Right renal cortex interstitium (tissue), 3 donors: ENCODE measurements around the gene SRMS. TPM values are rescaled to one million over a fixed set of nuclear protein-coding genes. Genes with fewer than 3 reads are reported as not detected.
A peak's percentile ranks its signal among the peaks of the same experiment; 100 is the strongest.
"Not testable (repeated sequence)": the region's sequence is repeated elsewhere in the genome, so short reads cannot be mapped to it uniquely, and the experiment has no call there.

ENCODE experiments used
- DNase-seq, 3 donors: peaks; one replicate each; pipeline ENCODE4 v3.0.0-alpha.2; 2013; ENCODE audit warnings: low read depth in 3 of 3, low spot score in 2 of 3
- polyA plus RNA-seq, 3 donors: library from polyadenylated mRNA; unstranded; fragments of 120-200 nt; gene quantifications; one replicate each; pipeline ENCODE4 v1.2.1, GENCODE V29; 2013; ENCODE audit not compliant: insufficient read length in 3 of 3

Gene SRMS
- polyA plus RNA-seq, 3 donors: 0.08 to 0.21 (median 0.08) TPM

DNA sequence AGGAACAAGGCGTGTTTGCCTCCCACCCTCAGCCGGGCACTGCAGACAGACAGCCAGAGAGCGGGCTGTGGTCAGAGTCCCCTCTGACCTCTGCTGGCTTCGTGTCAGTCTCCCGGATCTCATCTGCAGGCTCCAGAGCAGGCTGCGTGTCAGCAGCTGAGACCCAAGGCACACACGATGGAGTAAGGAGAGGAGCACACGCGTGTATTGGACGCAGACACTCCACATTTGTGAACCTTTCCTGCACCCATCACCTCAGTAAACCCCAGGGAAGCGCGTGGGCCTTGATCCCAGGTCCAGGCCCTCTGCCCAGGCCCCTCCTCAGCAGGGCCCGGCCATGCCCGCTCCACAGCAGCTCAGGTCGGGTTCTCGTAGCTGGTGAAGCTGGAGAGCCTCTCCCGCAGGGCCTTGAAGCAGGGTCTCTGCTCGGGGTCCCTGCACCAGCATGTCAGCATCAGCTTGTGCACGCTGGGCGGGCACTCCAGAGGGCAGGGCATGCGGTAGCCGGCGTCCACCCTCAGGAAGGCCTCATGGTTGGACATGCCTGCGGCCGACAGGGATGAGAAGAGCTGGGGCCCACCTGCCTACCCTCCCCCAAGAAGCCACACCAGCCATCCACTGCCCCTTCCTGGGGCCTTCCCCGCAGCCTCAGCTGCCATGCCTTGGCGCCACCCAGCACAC lies 18.2 kb downstream of the SRMS start:
- no peak for DNase-seq

DNA sequence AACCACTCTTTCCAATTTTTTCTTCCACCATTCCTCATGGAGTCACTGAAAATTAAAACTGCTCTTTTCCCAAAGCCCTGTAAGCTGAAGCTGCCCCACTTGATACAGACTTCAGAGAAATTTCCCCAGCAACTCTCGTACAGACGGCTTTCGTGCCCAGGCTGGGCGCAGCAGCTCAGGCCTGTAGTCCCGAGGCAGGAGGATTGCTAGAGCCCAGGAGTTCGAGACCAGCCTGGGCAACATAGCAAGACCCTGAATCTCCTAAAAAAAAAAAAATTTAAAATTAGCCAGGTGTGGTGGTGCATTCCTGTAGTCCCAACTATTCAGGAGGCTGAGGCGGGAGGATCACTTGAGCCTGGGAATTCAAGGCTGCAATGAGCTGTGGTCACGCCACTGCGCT lies 20.4 kb downstream of the SRMS start:
- no peak for DNase-seq

DNA sequence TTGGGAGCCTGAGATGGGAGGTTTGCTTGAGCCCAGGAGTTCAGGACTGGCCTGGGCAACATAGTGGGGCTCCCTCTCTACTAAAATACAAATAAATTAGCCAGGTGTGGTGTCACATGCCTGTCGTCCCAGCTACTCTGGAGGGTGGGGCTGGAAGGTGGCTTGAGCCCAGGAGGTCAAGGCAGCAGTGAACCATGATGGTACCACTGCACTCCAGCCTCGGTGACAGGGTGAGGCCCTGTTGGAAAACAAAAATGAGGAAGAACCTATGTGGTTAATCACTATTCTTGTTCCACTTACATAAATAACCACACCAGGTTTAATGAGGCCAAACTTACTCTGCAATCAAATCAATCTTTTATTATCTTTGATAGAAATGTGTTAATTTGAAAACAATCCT lies 21.6 kb downstream of the SRMS start:
- DNase-seq: no peak

DNA sequence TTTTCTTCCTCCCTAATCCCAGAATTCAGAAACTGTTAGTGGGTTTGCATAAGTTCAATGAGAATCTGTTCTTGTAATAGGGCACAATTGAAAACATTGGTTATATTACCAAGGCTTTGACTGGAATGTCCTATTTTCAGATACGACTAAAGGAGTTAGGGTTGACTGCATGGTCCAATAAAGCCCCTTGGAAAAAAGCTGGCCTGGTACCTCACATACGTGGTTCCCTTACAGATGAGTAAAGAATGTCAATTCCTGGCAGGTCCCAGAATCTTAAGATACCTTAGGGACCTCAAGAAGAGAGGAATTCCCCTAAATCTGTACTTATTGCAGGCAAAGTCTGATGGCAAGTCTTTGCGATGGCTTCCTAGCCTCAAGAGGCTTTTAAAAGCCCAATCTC lies 22.4 kb downstream of the SRMS start:
- DNase-seq: no peak

DNA sequence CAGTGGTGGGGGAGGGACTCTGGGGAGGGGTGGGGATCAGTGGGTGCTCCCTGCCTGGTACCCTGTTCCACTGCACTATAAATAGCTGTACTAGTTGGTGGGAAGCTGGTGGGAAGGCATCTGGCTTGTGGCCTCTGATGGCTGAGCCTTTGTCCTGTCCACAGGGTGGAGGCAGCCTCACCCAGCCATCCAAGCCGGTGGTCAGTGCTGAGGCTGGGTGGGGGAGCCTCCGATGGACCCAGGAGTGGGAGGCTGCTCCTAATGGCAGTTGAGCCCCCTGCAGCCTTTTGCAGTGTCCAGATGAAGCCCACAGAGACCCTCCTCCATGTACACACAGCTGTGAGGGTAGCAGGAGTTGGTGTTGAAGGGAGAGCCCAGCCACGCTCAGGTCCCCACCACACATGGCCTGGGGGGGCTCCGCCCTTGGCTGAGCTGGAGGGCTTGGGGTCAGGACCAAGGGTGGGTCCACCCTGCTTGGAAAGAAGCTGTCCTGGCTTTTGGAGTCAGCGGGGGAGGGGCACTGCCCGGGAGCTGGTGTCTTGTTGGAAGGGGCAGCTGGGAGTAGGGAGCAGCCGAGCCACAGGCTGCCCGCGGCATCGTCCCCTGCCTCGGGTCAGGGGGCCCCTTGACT lies 24.5 kb downstream of the SRMS start:
- DNase-seq: no peak

DNA sequence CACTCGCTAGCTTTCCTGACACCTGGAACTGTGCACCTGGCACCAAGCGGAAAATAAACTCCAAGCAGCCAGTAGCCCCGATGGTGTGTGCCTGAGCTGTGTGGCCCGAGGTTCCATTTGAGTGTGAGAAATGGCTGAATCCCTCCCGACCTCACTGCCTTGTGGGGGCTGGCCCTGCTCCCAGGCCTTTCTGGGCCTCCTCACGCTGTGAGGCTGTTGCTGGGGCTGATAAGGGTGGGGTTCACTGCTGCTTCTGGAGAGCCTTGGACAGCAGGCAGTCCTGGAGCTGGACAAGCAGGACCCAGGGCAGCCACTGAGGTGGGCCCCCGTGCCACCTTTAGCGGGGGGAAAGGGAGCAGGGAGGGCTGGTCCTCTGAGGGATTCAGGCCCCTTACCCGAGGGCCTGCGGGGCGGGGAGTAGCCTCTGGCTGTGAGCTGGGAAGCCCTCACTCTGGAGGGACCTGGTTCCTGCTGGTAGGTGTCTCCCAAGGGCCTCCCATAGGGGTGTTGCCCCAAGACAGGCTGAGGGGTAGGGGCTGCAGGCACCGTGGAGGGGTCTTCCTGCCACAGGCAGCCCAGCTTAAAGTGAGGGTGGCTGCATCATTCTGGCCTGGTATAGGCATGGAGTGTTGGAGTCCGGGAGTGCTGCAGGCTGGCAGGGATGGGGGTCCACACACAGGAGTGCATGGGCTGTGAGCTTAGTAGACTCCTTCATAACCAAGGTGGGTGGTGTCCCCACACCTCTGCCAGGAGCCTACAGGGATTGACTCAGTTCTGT lies 25.3 kb downstream of the SRMS start:
- no peak for DNase-seq

DNA sequence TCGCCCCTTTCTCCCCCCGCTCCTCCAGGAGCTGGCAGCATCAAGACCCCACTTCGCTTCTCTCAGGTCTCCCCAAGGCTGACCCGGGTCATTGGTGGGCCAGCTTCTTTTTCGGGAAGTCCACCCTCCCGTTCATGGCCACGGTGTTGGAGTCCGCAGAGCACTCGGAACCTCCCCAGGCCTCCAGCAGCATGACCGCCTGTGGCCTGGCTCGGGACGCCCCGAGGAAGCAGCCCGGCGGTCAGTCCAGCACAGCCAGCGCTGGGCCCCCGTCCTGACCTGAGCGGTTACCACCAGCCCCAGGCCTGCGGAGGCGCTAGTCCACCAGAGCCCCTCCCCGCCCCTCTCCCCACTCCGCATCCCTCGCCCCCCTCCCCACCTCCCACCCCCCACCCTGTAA lies 25.9 kb downstream of the SRMS start:
- no peak for DNase-seq

DNA sequence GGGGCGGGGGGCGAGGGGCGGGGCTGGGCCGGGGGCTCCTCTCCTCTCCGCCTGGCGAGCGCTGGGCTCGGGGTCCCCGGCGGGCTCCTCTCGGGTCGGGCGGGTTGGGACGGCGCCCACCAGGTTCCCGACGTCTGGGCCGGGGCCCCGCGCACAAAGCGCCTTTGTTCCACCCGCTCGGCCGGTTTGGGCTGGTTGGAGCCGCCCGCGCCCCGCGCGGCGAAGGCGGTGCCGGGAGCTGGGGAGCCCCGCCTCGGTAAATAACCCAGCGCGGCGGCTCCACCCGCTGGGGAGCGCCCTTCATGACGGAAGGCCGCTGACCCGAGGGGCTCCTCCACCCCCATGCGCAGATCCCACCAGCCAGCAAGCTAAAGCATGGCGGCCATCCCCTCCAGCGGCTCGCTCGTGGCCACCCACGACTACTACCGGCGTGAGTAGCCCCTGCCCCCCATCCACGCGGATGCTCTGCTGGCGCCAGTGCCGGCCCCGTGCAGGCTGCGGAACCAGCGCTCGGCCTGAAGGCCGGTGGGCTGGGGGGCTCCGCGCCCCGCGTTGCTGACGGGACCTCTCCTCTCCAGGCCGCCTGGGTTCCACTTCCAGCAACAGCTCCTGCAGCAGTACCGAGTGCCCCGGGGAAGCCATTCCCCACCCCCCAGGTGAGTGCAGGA lies 26.5 kb downstream of the SRMS start:
- no peak for DNase-seq

DNA sequence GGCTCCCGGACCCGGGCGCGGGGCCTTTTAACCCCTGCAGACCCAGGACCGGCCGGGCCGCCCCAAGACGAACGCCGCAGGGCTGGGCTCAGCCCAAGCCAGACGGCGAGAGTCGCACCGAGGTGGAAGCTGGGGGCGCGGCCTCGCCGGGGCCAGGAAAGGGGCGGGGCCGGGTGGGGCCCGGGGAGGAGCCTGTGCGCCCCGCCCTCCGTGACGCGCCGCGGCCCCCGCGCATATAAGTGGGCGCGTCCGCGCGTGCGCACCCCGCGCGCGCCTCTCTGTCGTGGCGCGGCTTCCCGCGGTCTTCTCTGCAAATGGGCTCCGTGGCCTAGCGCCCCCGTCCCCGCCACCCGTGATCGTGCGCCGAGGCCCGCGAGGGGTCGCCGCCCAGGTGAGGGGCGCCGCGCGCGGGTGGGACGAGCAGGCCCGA lies 27.0 kb downstream of the SRMS start, which contains the start of gene PPDPF:
Gene PPDPF (plus strand): TSS at position 262 of the 430 bp plus-strand sequence. CDS start 544 bp downstream, outside the sequence.
- peak in 2 of 3 donors; percentile 69 to 71 for DNase-seq

DNA sequence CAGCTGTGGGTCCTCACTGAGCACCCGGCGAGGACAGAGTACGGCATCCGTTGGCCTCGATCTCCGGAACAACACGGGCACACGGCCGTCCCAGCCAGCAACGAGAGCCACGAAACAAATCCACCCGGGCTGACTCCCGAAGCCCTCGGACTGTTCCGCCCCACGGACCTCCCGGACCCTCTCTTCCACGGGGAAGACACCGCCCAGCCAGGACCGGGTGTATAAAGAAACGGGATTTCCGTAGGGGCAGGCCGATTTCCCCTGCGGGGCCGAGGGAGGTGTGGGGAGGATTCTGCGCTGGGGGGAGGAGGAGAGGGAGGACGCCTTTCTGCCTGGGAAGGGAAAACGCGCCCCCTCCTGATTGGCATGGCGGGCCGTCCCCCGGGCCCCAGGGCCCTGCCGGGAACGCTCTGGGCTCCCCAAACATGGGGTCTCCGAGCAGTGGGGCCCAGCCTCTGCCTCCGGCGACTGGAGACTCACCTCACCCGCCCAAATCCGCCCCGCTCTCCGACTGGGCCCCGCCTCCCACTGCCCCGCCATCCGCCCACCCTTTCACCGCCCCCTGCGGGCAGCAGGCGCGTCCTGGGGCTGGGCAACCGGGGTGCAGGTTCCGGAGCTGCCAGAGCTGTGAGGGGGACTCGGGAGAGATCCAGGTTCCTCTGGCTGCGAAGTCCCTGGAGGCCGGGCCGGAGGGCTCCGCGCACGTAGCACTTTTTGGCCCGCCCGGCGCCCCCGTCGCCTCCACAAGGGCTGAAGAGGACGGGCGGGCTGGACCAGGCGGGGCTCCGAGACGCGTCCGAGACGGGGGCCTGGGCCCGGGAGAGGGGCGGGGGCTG lies 27.7 kb downstream of the SRMS start:
- DNase-seq: no peak

DNA sequence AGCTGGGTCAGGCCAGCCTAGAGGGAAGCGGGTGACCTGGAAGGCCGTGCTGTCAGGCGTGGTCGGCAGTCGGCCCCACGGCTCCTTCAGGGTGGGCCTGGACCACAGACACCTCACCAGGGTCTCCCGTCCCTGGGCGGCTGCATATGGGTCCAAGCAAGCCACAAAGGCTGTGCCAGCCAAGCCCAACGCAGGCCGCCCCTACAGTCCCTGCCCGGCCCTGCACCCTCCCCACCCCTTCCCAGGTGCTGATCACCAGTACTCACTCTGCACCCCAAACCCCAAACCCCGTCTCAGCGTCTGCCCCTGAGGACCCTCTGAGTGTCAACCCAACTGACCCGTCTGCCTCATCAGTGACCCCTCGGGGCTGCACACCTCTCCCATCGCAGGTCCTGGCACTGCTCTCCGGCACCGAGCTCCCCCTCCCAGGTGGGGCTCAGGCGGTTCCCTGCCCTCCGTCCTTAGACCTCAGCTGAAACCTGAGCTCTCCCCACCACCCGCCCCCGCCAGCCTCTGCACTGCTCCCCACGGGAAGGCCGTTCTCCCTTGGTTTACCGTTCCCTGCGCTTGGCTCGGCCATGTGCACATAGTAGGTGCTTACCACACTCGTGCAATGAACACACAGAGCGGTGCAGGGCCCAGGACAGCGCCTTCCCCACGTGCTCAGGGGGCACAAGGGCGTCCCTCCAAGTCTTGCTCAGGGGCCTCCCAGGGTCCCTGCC lies 28.4 kb downstream of the SRMS start:
- no peak for DNase-seq

DNA sequence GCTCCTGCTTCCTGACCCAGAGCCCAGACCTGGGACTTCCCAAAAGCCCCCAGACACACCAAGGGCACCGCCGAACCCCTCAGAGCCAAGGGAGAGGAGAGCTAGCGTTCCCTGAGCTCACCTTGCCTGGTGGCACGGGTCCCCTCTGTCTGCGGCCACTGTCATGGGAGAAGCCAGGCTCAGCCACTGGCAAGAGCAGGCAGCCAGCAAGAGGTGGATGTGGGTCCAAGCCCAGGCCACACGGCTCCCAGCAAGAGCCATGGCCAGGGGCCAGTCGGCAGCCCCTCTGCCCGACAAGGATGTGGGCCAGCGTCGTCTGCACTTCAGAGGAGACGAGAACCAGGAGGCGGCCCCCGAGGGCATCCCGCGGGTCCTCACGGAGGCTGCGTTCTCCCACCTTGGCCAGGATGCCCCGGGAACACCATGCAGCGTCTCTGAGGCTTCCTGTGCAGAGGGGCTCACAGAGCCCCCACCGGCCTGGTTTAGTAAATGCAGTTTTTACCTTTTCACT lies 29.1 kb downstream of the SRMS start:
- no peak for DNase-seq

DNA sequence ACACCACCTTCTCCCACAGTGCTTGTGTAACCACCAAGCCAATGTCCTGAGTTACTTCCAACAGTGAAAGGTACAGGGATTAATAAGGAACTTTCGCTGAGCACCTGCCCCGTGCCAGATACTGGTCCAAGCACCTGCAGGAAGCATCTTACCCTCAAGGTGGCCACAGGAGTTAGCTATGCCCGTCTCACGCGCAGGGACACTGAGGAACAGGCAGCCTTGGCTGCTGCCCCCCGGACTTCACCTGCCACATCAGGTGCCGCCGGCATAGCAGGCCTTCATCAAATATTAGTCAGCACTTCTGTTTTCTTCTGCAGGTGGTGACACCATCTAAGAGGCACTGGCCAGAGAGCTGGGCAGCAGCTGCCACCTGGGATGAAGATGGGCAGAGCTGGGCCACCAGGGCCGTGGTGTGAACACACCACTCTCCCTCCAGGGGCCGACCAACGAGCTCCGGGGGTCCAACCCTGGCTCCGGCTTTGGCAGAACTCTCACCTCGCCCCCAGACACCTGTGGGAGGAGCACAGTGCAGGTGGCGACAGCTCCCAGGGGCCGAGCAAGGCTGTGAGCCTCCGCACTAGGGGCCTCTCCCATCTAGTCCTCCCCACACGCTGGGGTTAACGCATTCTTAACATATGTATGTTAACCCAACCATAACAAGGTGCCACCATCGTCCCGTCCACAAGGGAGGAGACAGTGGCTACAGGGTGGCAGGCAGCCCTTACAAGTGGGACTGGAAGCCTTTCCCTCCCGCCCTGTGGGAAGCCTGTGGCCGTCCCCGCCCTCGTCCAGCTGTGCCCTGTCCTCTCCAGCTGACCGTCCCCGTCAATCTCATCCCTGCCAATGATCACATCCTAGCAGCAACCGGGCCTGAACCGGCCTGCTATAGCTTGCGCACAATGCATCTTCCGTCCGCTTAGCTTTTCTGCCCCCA lies 29.9 kb downstream of the SRMS start:
- no peak for DNase-seq

DNA sequence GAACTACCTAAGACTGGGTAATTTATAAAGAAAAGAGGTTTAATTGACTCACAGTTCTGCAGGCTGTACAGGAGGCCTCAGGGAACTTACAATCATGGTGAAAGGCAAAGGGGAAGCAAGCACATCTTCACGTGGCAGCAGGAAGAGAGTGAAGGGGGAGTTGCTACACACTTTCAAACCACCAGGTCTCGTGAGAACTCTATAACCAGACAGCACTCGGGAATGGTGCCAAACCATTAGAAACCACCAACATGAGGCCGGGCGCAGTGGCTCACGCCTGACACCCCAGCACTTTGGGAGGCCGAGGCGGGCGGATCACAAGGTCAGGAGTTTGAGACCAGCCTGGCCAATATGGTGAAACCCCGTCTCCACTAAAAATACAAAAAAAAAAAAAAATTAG lies 33.0 kb downstream of the SRMS start:
- not testable (repeated sequence) for DNase-seq

DNA sequence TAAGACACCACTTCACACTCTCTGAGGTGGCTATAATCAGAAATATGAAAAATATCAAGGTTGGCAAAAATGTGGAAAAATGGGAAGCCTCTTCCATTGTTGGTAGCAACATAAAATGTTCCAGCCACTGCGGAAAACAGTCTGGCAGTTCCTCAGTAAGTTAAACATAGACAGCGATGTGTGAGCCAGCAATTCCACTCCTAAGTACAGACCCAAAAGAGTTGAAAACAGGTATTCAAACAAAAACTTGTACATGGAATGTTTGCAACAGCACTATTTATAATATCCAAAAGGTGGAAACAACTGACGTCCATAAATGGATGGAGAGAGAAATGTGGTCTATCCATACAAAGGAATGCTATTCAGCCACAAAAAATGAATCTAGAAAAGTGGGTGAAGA lies 34.3 kb downstream of the SRMS start:
- DNase-seq: no peak

DNA sequence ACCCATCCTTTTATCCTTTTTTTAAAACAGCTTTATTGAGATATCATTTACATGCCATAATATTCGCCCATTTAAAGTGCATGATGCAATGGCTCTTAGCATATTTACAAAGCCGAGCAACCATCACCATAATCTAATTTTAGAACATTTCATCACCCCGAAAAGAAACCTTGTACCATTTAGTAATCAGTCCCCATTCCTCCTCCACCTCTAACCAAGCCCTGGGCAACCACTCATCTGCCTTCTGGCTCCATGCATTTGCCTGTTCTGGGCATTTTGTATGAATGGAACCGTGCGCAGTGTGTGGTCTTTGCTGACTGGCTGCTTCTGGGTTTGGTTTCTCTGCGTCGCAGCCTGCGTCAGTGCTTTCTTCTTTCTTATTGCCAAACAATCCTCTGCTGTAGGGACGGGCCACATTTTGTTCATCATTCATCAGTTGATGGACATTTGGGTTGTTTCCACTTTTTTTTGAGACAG lies 38.4 kb downstream of the SRMS start:
- no peak for DNase-seq

DNA sequence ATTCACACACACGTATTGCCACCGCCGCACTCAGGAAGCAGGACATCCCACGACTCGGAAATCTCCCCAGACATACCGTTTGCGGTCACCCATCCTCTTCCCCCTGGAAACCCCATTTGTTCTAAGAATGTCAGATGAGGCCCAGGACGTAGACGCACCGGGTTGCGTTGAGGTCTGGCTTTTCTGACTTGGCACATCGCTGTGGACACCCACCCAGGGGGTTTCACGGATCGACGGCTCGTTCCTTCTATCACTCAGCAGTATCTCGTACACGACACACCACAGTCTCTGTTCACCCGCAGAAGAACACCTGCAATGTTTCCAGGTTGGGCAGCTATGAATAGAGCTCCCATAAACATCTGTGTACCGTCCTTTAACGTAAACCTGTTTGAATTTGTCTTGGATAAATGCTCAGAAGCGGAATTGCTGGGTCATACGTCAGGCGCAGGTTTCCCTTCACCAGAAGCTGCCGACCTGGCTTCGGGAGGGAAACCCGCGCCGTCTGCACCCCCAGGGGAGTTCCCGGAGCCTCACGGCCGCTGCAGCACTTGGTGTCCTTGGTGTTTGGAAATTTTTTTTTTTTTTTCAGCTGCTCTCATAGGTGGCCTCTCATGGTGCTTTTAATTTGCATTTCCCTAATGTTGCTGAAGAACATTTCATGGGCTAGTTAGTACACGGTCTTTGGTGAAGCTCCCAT lies 39.3 kb downstream of the SRMS start:
- no peak for DNase-seq
